Measurements from ENCODE around the gene AKIRIN2. TPM values are rescaled to one million over a fixed set of nuclear protein-coding genes. Genes with fewer than 3 reads are reported as not detected.

The AKIRIN2 gene
- total RNA-seq = 10 to 100 TPM; 15.2 to 54.7 (median 40.7) TPM
- 10 to 100 TPM; 21.8 to 42.0 TPM for polyA plus RNA-seq
- long read RNA-seq, donor 1, transcript AKIRIN2-201 (5 exons, 1,662 nt) = major isoform, 43 of 44 reads
- long read RNA-seq, donor 1, partial matches to known transcripts = 0 of 44 reads
- long read RNA-seq, donor 1, other reads (novel, unspliced or antisense) = 1 of 44 reads
- long read RNA-seq, donor 2, transcript AKIRIN2-201 (5 exons, 1,662 nt) = major isoform, 70 of 73 reads
- long read RNA-seq, donor 2, partial matches to known transcripts = 1 of 73 reads
- long read RNA-seq, donor 2, other reads (novel, unspliced or antisense) = 2 of 73 reads
- long read RNA-seq, donor 3, transcript AKIRIN2-201 (5 exons, 1,662 nt) = major isoform, 57 of 61 reads
- long read RNA-seq, donor 3, partial matches to known transcripts = 0 of 61 reads
- long read RNA-seq, donor 3, other reads (novel, unspliced or antisense) = 4 of 61 reads

- intact Hi-C loops (cut with DNase I) = loop anchor here in 6 of 10 donors (2.0 to 10.0 kb wide), 7 partner anchors 90 to 547 kb away; partner anchors contain the start of genes ORC3 (in 3 of the 6), SLC35A1 (in 3 of the 6), ZNF292 (in 2 of the 6) and RARS2 (in 1 of the 6)
- DNase-seq = peak; percentile 96 to 98 (median 96)
- 0 to 1% (median 0%) methylated on average over 59 to 88 of the region's 88 CpGs for WGBS, 4 donors
- Histone ChIP-seq H3K9me3 (no peaks in the 10 kb centered on the region), H3K36me3 (no peaks in the 10 kb centered on the region), H3K27me3 (no peaks in the 10 kb centered on the region), H3K4me3 (peak within 1 kb of the TSS; percentile 56 to 99 (median 86)), H3K4me1 (peaks cover 0 to 43% (median 24%) of the 10 kb centered on the region in 12 donors), H3K27ac (peak within 1 kb of the TSS; percentile 82 to 99 (median 96))
- peak in 1 of 12 donors; percentile 5 for TF ChIP-seq CTCF (IDR thresholded peaks at IDR 0.05)
- peak; percentile 96 to 98 for TF ChIP-seq POLR2A (IDR thresholded peaks at IDR 0.05)
- ATAC-seq = peak; percentile 92 to 96 (median 94)
These were observed at the start of gene AKIRIN2 for GRCh38 chr6:87701676-87702588. Gene AKIRIN2 (minus strand): TSS chr6:87702233. CDS start chr6:87701684, 549 bp downstream.

GRCh38 chr6:87747646-87748045 is 45.6 kb upstream of the AKIRIN2 start:
- Histone ChIP-seq H3K4me1 (peaks cover 0 to 4% (median 0%) of the 10 kb centered on the region in 12 donors), H3K36me3 (no peaks in the 10 kb centered on the region), H3K4me3 (no peak overlapping the region), H3K9me3 (no peaks in the 10 kb centered on the region), H3K27ac (no peak overlapping the region), H3K27me3 (no peaks in the 10 kb centered on the region)
- WGBS, 4 donors = 44 to 68% (median 55%) methylated on average over 1 of the region's 1 CpG
- ATAC-seq (no peak), DNase-seq (no peak)
- intact Hi-C loops (cut with DNase I) = no loop called here
- TF ChIP-seq POLR2A (IDR thresholded peaks at IDR 0.05) = no peak
- no peak for TF ChIP-seq CTCF (IDR thresholded peaks at IDR 0.05)

- Histone ChIP-seq H3K4me3 (no peak overlapping the region), H3K27ac (no peak overlapping the region), H3K4me1 (peaks cover 0 to 13% (median 0%) of the 10 kb centered on the region in 12 donors), H3K36me3 (no peaks in the 10 kb centered on the region), H3K27me3 (no peaks in the 10 kb centered on the region), H3K9me3 (no peaks in the 10 kb centered on the region)
- DNase-seq = no peak
- no peak for TF ChIP-seq POLR2A (IDR thresholded peaks at IDR 0.05)
- ATAC-seq = no peak
- intact Hi-C loops (cut with DNase I) = no loop called here
- 60 to 74% (median 67%) methylated on average over 2 of the region's 2 CpGs for WGBS, 4 donors
These were observed 44.1 kb upstream of the AKIRIN2 start for GRCh38 chr6:87745966-87746721.

GRCh38 chr6:87743454-87743853 is 41.4 kb upstream of the AKIRIN2 start:
- no peak for ATAC-seq
- Histone ChIP-seq H3K27me3 (no peaks in the 10 kb centered on the region), H3K9me3 (no peaks in the 10 kb centered on the region), H3K36me3 (no peaks in the 10 kb centered on the region), H3K27ac (no peak overlapping the region), H3K4me1 (peaks cover 0 to 20% (median 0%) of the 10 kb centered on the region in 12 donors), H3K4me3 (no peak overlapping the region)
- WGBS, 4 donors = 52 to 85% (median 80%) methylated on average over 2 of the region's 2 CpGs
- intact Hi-C loops (cut with DNase I) = no loop called here
- no peak for DNase-seq
- TF ChIP-seq CTCF (IDR thresholded peaks at IDR 0.05) = no peak
- TF ChIP-seq POLR2A (IDR thresholded peaks at IDR 0.05) = no peak
